ENCODE measurements around the gene SOS2. TPM values are rescaled to one million over a fixed set of nuclear protein-coding genes. Genes with fewer than 3 reads are reported as not detected.

Gene SOS2
- polyA plus RNA-seq, 3 donors = 9.3 to 24.3 (median 12.0) TPM

DNA sequence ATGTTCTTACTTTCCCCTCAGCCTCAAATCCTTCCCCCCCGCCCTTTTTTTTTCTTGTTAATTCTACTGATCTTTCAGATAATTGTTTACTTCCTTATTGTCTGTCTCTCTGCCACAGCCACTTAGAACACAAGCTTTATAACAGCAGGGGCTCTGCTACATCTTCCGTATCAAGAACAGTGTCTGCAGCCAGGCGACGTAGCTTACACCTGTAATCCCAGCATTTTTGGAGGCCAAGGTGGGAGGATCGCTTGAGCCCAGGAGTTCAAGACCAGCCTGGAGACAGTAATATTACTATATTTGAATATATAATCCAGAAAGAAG is 5.4 kb downstream of the SOS2 start:
- Mint-ChIP-seq H3K27ac (peak overlapping the region in 6 of 7 donors; percentile 18 to 86 (median 73)), H3K4me3 (no peak overlapping the region), H3K4me1 (peaks cover 53% of the 10 kb centered on the region), H3K27me3 (ENCODE audit: low read depth in 3 of 3) (no peaks in the 10 kb centered on the region), H3K36me3 (peaks cover 14 to 18% of the 10 kb centered on the region in 2 donors), H3K9me3 (no peaks in the 10 kb centered on the region)
- Histone ChIP-seq H3K4me2 (replicated peaks; ENCODE audit: extremely low read depth, low read length, poor library complexity, severe bottlenecking) (no peak overlapping the region), H3K9ac (ENCODE audit: insufficient read depth, low read length, poor library complexity, severe bottlenecking) (no peak overlapping the region), H3K36me3 (replicated peaks in 1 of 2; ENCODE audit: control insufficient read depth in 1 of 2, insufficient read depth in 2 of 2, low read length in 2 of 2) (no peaks in the 10 kb centered on the region), H3K4me3 (replicated peaks in 1 of 3; ENCODE audit: low read depth in 2 of 3, low read length in 3 of 3) (no peak overlapping the region), H3K79me2 (ENCODE audit: insufficient read depth, low read length) (peaks cover 100% of the 10 kb centered on the region), H3K9me3 (replicated peaks in 1 of 2; ENCODE audit: control insufficient read depth in 1 of 2, insufficient read depth in 1 of 2, low read length in 2 of 2) (no peaks in the 10 kb centered on the region), H3K4me1 (ENCODE audit: control insufficient read depth in 1 of 2, insufficient read depth in 2 of 2, low read length in 2 of 2) (peaks cover 11 to 19% of the 10 kb centered on the region in 2 donors), H4K20me1 (ENCODE audit: insufficient read depth, low read length) (peaks cover 96% of the 10 kb centered on the region), H3K27me3 (ENCODE audit: control insufficient read depth in 2 of 2, insufficient read depth in 2 of 2, low read length in 2 of 2) (no peaks in the 10 kb centered on the region), H2AFZ (ENCODE audit: insufficient read depth, low read depth, low read length, poor library complexity, severe bottlenecking) (no peak overlapping the region), H3K27ac (ENCODE audit: low read depth in 1 of 2, low read length in 2 of 2) (peak overlapping the region in 1 of 2 donors; percentile 53)
- 40% methylated on average over 2 of the region's 5 CpGs for WGBS (ENCODE audit: insufficient coverage)
- DNase-seq = no peak
- intact Hi-C loops (cut with micrococcal nuclease) = no loop called here
- TF ChIP-seq, protein P1, sequence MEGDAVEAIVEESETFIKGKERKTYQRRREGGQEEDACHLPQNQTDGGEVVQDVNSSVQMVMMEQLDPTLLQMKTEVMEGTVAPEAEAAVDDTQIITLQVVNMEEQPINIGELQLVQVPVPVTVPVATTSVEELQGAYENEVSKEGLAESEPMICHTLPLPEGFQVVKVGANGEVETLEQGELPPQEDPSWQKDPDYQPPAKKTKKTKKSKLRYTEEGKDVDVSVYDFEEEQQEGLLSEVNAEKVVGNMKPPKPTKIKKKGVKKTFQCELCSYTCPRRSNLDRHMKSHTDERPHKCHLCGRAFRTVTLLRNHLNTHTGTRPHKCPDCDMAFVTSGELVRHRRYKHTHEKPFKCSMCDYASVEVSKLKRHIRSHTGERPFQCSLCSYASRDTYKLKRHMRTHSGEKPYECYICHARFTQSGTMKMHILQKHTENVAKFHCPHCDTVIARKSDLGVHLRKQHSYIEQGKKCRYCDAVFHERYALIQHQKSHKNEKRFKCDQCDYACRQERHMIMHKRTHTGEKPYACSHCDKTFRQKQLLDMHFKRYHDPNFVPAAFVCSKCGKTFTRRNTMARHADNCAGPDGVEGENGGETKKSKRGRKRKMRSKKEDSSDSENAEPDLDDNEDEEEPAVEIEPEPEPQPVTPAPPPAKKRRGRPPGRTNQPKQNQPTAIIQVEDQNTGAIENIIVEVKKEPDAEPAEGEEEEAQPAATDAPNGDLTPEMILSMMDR (IDR thresholded peaks at IDR 0.05) = no peak

DNA sequence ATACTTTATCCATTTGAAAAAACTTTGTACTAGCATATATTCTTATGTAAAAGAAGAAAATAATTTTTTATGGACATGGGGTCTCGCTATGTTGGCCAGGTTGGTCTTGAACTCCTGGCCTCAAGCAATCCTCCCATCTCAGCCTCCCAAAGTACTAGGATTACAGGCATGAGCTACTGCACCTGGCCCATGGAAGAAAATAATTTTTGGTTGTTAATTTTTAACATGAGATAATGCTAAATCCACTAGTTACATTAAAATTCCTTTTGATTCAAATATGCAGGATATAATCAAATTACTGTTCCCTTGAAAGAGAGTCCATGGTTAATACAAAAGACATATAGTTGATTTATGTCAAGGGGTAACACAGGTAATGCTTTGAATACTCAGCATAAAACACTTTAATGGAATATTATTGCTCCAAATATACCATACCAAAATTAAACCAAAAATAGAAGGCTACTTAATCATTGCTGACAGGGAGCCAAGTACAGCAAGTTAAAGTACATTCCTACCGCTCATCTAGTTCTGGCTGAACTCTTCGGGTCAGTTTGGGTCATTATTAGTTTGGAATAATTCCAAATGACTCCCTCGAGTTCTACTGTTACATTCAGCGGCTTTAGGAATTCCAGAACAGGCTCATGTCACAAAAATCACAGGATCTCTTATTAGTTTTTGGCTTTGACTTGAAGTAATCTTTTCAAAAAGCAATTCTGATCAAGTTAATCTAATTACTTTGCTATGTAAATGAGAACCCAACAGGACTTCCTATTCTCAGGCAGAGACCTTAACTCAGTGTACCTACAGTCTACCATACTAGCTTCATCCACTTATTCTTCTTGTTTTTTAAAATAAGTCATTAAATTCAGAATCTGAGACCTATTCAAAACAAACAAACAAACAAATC is 6.1 kb downstream of the SOS2 start:
- no CpG with 5 or more reads among the region's 5 CpGs for WGBS (ENCODE audit: insufficient coverage)
- Histone ChIP-seq H3K4me1 (ENCODE audit: control insufficient read depth in 1 of 2, insufficient read depth in 2 of 2, low read length in 2 of 2) (peaks cover 11 to 19% of the 10 kb centered on the region in 2 donors), H3K79me2 (ENCODE audit: insufficient read depth, low read length) (peaks cover 100% of the 10 kb centered on the region), H3K36me3 (replicated peaks in 1 of 2; ENCODE audit: control insufficient read depth in 1 of 2, insufficient read depth in 2 of 2, low read length in 2 of 2) (no peaks in the 10 kb centered on the region), H3K4me3 (replicated peaks in 1 of 3; ENCODE audit: low read depth in 2 of 3, low read length in 3 of 3) (no peak overlapping the region), H2AFZ (ENCODE audit: insufficient read depth, low read depth, low read length, poor library complexity, severe bottlenecking) (no peak overlapping the region), H3K9me3 (replicated peaks in 1 of 2; ENCODE audit: control insufficient read depth in 1 of 2, insufficient read depth in 1 of 2, low read length in 2 of 2) (no peaks in the 10 kb centered on the region), H3K4me2 (replicated peaks; ENCODE audit: extremely low read depth, low read length, poor library complexity, severe bottlenecking) (no peak overlapping the region), H4K20me1 (ENCODE audit: insufficient read depth, low read length) (peaks cover 100% of the 10 kb centered on the region), H3K27ac (ENCODE audit: low read depth in 1 of 2, low read length in 2 of 2) (peak overlapping the region in 1 of 2 donors; percentile 53), H3K9ac (ENCODE audit: insufficient read depth, low read length, poor library complexity, severe bottlenecking) (no peak overlapping the region), H3K27me3 (ENCODE audit: control insufficient read depth in 2 of 2, insufficient read depth in 2 of 2, low read length in 2 of 2) (no peaks in the 10 kb centered on the region)
- H3K27me3 Mint-ChIP-seq (ENCODE audit: low read depth in 3 of 3) = no peaks in the 10 kb centered on the region
- H3K4me3 Mint-ChIP-seq = no peak overlapping the region
- H3K4me1 Mint-ChIP-seq = peaks cover 52% of the 10 kb centered on the region
- peaks cover 14 to 18% of the 10 kb centered on the region in 2 donors for H3K36me3 Mint-ChIP-seq
- TF ChIP-seq, protein P1 (IDR thresholded peaks at IDR 0.05) = no peak
- H3K9me3 Mint-ChIP-seq = no peaks in the 10 kb centered on the region
- intact Hi-C loops (cut with micrococcal nuclease) = no loop called here
- H3K27ac Mint-ChIP-seq = peak overlapping the region in 5 of 7 donors; percentile 18 to 86 (median 71)
- no peak for DNase-seq

All from CD14-positive monocyte (primary cell).